Thoracic aorta (tissue), 2 donors: Measurements from ENCODE around the gene ST3GAL6. TPM values are rescaled to one million over a fixed set of nuclear protein-coding genes. Genes with fewer than 3 reads are reported as not detected.
A peak's percentile ranks its signal among the peaks of the same experiment; 100 is the strongest.

Experiments used
- ATAC-seq: fragments of 150-250 bp; one replicate; pipeline ENCODE4 v1.8.0; 2017; ENCODE audit warnings: low read depth; ENCODE audit not compliant: insufficient number of reproducible peaks, low FRiP score
- DNase-seq: peaks from one replicate; pipeline ENCODE4 v3.0.0-alpha.2; 2020; ENCODE audit warnings: low spot score
- H3K27ac ChIP-seq, 2 donors: fragments of 200-600 bp; sonication (generic); 1 replicate in 1 of 2; 2 replicates in 1 of 2; pipeline ENCODE4 v1.5.1; 2016; ENCODE audit warnings: mild to moderate bottlenecking in 2 of 2, moderate library complexity in 2 of 2
- H3K27me3 ChIP-seq: fragments of 200-600 bp; sonication (generic); replicated peaks from 2 replicates; pipeline ENCODE4 v1.6.0; 2016; ENCODE audit warnings: mild to moderate bottlenecking; ENCODE audit not compliant: insufficient read depth
- H3K36me3 ChIP-seq: fragments of 200-600 bp; sonication (generic); one replicate; pipeline ENCODE4 v1.5.1; 2016
- H3K4me1 ChIP-seq, 2 donors: fragments of 200-600 bp; sonication (generic); 1 replicate in 1 of 2; 2 replicates in 1 of 2; pipeline versions ENCODE4 v1.5.1 to v1.6.0; 2016; ENCODE audit warnings: low read depth in 2 of 2, mild to moderate bottlenecking in 1 of 2; ENCODE audit not compliant: control insufficient read depth in 1 of 2
- H3K4me3 ChIP-seq: fragments of 200-600 bp; sonication (generic); 2 replicates; pipeline ENCODE4 v1.5.1; 2016; ENCODE audit warnings: mild to moderate bottlenecking
- H3K9me3 ChIP-seq: fragments of 200-600 bp; sonication (generic); 2 replicates; pipeline ENCODE4 v1.5.1; 2016
- total RNA-seq, 2 donors: library from RNA; depleted of rRNA; stranded (reverse); fragments of >200 nt; gene quantifications; one replicate each; pipeline versions ENCODE4 v1.1.0 to v1.2.3, GENCODE V29; 2016
- TF ChIP-seq, protein P1 (sequence below): fragments of 200-600 bp; sonication (generic); IDR thresholded peaks from one replicate; pipeline ENCODE4 v1.5.1; 2019; ENCODE audit warnings: antibody characterized with exemption

Gene ST3GAL6
- total RNA-seq, 2 donors from 2014 or later = 12.0 to 16.9 TPM

DNA sequence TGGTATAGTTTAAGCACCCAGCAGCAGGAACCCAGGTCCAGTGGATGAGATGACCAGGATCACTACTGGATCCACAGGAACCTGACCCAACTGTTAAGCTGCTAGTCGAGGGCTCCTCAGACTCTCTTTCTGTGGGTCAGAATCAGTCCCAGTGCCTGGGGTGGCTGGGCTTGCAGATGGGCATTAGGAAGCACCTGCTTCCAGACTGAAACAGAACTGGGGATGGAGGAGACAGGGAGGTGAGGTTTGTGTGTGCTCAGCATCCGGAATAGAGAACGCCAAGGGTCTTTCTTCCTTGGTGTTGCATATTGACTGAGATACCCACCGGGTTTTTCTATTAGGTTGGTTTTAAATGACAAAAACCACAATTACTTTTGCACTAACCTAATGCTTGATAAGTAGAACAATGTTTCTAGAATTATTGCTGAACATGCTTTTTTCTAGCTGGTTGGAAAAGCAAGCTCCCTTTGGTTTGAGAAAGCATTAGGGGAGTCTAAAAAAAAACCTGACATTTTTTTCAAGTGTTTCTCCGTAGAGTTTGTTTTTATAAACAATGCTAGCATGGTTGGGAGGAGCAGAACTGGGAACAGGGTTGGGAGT is 779 bp downstream of the ST3GAL6 start:
- TF ChIP-seq, protein P1, sequence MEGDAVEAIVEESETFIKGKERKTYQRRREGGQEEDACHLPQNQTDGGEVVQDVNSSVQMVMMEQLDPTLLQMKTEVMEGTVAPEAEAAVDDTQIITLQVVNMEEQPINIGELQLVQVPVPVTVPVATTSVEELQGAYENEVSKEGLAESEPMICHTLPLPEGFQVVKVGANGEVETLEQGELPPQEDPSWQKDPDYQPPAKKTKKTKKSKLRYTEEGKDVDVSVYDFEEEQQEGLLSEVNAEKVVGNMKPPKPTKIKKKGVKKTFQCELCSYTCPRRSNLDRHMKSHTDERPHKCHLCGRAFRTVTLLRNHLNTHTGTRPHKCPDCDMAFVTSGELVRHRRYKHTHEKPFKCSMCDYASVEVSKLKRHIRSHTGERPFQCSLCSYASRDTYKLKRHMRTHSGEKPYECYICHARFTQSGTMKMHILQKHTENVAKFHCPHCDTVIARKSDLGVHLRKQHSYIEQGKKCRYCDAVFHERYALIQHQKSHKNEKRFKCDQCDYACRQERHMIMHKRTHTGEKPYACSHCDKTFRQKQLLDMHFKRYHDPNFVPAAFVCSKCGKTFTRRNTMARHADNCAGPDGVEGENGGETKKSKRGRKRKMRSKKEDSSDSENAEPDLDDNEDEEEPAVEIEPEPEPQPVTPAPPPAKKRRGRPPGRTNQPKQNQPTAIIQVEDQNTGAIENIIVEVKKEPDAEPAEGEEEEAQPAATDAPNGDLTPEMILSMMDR = no peak
- peak overlapping the region in 1 of 2 donors; percentile 44 for H3K27ac ChIP-seq
- no peaks in the 10 kb centered on the region for H3K9me3 ChIP-seq
- peaks cover 8 to 26% of the 10 kb centered on the region in 2 donors for H3K4me1 ChIP-seq
- H3K4me3 ChIP-seq = peak overlapping the region; percentile 43
- DNase-seq = no peak
- H3K27me3 ChIP-seq = no peaks in the 10 kb centered on the region
- ATAC-seq = no peak
- H3K36me3 ChIP-seq = no peaks in the 10 kb centered on the region

DNA sequence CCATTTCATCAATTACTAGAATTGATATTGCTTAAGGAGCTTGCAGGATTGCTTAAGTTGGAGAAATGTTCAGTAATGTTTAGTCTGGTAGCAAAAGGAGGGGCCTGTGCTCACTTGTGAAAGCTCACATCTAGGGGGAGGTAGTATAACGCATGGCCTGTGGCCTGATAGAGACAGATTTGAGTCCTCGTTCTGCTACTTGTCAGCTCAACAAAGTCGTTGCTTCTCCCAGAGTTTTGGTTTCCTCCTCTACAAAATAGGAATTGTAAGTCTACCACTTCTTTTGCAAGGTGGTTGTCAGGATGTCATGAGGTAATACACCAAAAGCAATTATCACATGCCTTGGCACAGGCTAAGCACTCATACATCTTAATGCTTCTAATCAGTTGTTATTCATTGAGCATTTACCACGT is 1.3 kb downstream of the ST3GAL6 start:
- ATAC-seq (peak; percentile 33), DNase-seq (no peak)
- Histone ChIP-seq H3K27ac (peak overlapping the region in 1 of 2 donors; percentile 44), H3K4me1 (peaks cover 8 to 26% of the 10 kb centered on the region in 2 donors), H3K9me3 (no peaks in the 10 kb centered on the region), H3K4me3 (no peak overlapping the region), H3K27me3 (no peaks in the 10 kb centered on the region), H3K36me3 (no peaks in the 10 kb centered on the region)
- TF ChIP-seq, protein P1 = no peak

DNA sequence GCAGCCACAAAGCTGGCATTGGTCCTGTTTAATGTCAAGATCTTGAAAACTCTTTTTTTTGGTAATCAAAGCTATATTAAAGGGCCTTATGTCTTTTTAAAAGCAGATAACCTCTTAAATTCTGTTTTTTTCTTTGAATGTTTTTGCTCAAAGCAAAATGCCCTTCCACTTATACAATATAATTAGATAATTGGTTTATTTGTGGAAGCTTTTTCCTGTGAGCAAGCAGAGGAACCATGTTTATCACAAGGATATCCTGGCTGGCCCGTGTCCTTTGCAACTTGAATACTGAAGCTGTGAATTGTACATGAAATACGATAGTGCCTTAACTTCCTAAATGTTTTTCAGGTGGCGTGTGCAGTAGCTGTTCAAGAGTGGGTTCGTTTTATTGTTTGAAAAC is 2.6 kb downstream of the ST3GAL6 start:
- H3K27me3 ChIP-seq = no peaks in the 10 kb centered on the region
- ATAC-seq = no peak
- H3K4me1 ChIP-seq = peaks cover 8 to 26% of the 10 kb centered on the region in 2 donors
- H3K36me3 ChIP-seq = no peaks in the 10 kb centered on the region
- H3K9me3 ChIP-seq = no peaks in the 10 kb centered on the region
- no peak overlapping the region for H3K4me3 ChIP-seq
- TF ChIP-seq, protein P1 = no peak
- no peak overlapping the region for H3K27ac ChIP-seq
- DNase-seq = no peak

DNA sequence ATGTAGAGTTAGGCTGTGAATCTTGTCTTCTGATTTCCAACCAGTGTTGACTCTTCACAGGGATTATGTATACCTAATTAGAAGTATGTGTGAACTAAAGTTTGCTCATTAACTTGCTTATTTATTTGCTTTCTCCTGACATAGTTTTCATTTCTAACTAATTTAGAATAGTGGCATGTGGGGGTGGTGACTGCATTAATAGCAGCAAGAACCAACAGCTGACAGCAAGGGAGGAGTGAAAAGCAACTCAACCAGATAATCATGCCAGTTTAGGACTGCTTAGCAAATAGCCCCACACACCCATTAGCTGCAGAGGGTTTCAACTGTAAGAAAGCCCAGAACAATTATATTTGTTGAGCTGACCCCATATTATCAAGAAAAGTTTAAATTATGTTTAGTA is 3.8 kb downstream of the ST3GAL6 start:
- H3K4me1 ChIP-seq = peaks cover 8 to 19% of the 10 kb centered on the region in 2 donors
- ATAC-seq (no peak), DNase-seq (no peak)
- no peak overlapping the region for H3K27ac ChIP-seq
- H3K27me3 ChIP-seq = no peaks in the 10 kb centered on the region
- H3K36me3 ChIP-seq = peaks cover 3% of the 10 kb centered on the region
- TF ChIP-seq, protein P1 = no peak
- no peaks in the 10 kb centered on the region for H3K9me3 ChIP-seq
- H3K4me3 ChIP-seq = no peak overlapping the region

DNA sequence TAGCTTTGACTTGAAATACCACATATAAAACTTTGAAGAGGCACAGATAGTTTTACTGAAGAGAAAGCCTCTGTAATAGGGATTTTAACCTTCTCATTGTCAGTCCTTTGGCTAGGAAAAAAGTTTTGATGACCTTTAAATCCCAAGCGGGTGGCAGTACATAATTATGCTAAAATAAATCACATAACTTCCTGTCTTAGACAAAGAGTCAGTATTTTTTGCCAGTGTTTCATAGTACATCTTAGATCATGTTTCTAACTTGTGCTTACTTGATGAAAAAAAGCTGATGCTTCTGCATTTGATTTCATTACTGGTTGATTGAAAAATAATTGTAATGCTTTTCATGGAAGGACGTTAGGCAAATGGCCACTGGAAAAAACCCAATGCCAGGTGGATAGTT is 5.8 kb downstream of the ST3GAL6 start:
- peaks cover 3% of the 10 kb centered on the region for H3K36me3 ChIP-seq
- TF ChIP-seq, protein P1 = no peak
- H3K27me3 ChIP-seq = no peaks in the 10 kb centered on the region
- DNase-seq (no peak), ATAC-seq (no peak)
- no peaks in the 10 kb centered on the region for H3K9me3 ChIP-seq
- H3K4me1 ChIP-seq = peaks cover 0 to 5% of the 10 kb centered on the region in 2 donors
- H3K4me3 ChIP-seq = no peak overlapping the region
- H3K27ac ChIP-seq = no peak overlapping the region
